Activated CD8-positive, alpha-beta T cell treated with anti-CD3 and anti-CD28 coated beads, Interleukin-2, amount 10 ng/mL, durations not matched to agents 7 days and 5 days (primary cell): ENCODE results near the gene VDR. TPM values are rescaled to one million over a fixed set of nuclear protein-coding genes. Genes with fewer than 3 reads are reported as not detected.

Experiments
- ATAC-seq: fragments of 150-1000 bp; cut with Tn5 transposase; one replicate; pipeline ENCODE4 v1.10.0; 2021; ENCODE audit warnings: moderate library complexity
- CTCF ChIA-PET: fragments of 350-600 bp; sonication (Branson Sonifier 250); formaldehyde crosslinking; loops from one replicate; lab custom pipeline; 2021; ENCODE audit warnings: antibody characterized with exemption; lab: Charles Lee
- POLR2A ChIA-PET: fragments of 350-600 bp; sonication (Branson Sonifier 250); formaldehyde crosslinking; loops from one replicate; lab custom pipeline; 2021; ENCODE audit warnings: antibody characterized with exemption; lab: Charles Lee
- DNase-seq: peaks from one replicate; pipeline ENCODE4 v3.0.0-alpha.2; 2020
- H3K27ac Mint-ChIP-seq: one replicate; pipeline ENCODE4 v1.8.0; 2021; ENCODE audit warnings: mild to moderate bottlenecking, mixed read lengths
- H3K27me3 Mint-ChIP-seq: one replicate; pipeline ENCODE4 v1.8.0; 2021; ENCODE audit warnings: low read depth, mixed read lengths
- H3K36me3 Mint-ChIP-seq: one replicate; pipeline ENCODE4 v1.8.0; 2021; ENCODE audit warnings: low read depth, mixed read lengths
- H3K4me1 Mint-ChIP-seq: one replicate; pipeline ENCODE4 v1.8.0; 2021; ENCODE audit warnings: low read depth, mixed read lengths
- H3K4me3 Mint-ChIP-seq: one replicate; pipeline ENCODE4 v1.8.0; 2021; ENCODE audit warnings: mild to moderate bottlenecking, mixed read lengths
- H3K9me3 Mint-ChIP-seq: one replicate; pipeline ENCODE4 v1.8.0; 2022; ENCODE audit warnings: mixed read lengths; ENCODE audit not compliant: insufficient read depth
- total RNA-seq, 2 experiments: library from RNA; stranded (reverse); gene quantifications; one replicate each; pipeline ENCODE4 v1.2.3, GENCODE V29; 2021

VDR gene
- total RNA-seq, 2 experiments from 2014 or later: 13.2 to 14.5 TPM

- Mint-ChIP-seq H3K27me3 (no peaks in the 10 kb centered on the region), H3K9me3 (no peaks in the 10 kb centered on the region), H3K4me1 (peaks cover 98% of the 10 kb centered on the region), H3K36me3 (peaks cover 64% of the 10 kb centered on the region), H3K4me3 (no peak overlapping the region), H3K27ac (peak overlapping the region; percentile 85)
- ChIA-PET CTCF (interaction anchor here (0.9 to 27.1 kb wide), 5 partner anchors 9 to 83 kb away, joined by 3 to 1049 read pairs (median 37); partner anchors contain the start of gene HDAC7), POLR2A (interaction anchor here (0.5 to 20.2 kb wide), 4 partner anchors 13 to 70 kb away, joined by 3 to 642 read pairs (median 138); partner anchors contain the start of gene HDAC7)
- ATAC-seq (no peak), DNase-seq (no peak)
Measured at GRCh38 chr12:47804171-47804570, 100.6 kb downstream of the VDR start.

DNA sequence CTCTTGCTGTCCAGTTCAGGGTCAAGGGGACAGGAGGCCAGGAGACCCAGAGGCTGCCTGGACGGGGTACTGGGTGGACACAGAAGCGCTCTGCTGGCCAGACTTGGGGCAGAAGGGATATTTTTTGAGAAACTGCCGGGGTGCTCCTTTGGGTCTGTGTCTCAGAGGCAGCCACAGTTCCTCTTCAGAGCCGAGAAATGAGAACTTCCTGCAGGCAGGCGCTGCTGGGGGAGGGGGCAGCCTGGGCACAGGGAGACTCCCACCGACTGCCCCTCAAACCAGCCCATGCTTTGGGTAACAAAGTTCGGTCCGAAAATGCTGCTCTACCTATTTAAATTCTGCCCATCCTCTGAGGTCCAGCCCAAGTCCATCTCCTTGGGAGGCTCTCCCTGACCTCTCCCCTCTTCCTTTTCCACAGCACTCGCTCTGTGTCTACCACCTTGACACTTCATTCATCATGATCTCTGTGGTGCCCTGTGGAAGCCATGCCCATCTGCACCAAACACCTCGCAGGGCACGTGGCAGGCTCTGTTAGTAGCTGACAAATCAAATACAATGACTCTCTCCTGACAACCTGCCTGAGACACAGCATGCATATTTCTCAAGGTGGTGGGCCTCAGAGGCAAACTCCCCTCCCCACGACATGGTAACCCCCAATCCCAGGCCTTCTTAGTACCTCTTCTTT lies 101.5 kb downstream of the VDR start:
- Mint-ChIP-seq H3K4me3 (peak overlapping the region; percentile 44), H3K27me3 (no peaks in the 10 kb centered on the region), H3K4me1 (peaks cover 96% of the 10 kb centered on the region), H3K27ac (peak overlapping the region; percentile 85), H3K9me3 (no peaks in the 10 kb centered on the region), H3K36me3 (peaks cover 68% of the 10 kb centered on the region)
- CTCF ChIA-PET: interaction anchor here (4.1 to 27.1 kb wide), 3 partner anchors 10 to 31 kb away, joined by 37 to 1049 read pairs (median 137); partner anchors contain the start of gene HDAC7
- no peak for DNase-seq
- POLR2A ChIA-PET: interaction anchor here (1.1 to 20.2 kb wide), 3 partner anchors 14 to 31 kb away, joined by 3 to 642 read pairs (median 272); partner anchors contain the start of gene HDAC7
- no peak for ATAC-seq

GRCh38 chr12:47802312-47802711 lies 102.5 kb downstream of the VDR start:
- POLR2A ChIA-PET: interaction anchor here (0.8 to 12.2 kb wide), 5 partner anchors 8 to 31 kb away, joined by 3 to 272 read pairs (median 4); partner anchors contain the start of gene HDAC7
- peaks cover 69% of the 10 kb centered on the region for H3K36me3 Mint-ChIP-seq
- peak overlapping the region; percentile 85 for H3K27ac Mint-ChIP-seq
- H3K9me3 Mint-ChIP-seq: no peaks in the 10 kb centered on the region
- H3K4me3 Mint-ChIP-seq: peak overlapping the region; percentile 44
- no peaks in the 10 kb centered on the region for H3K27me3 Mint-ChIP-seq
- CTCF ChIA-PET: interaction anchor here (0.9 to 27.1 kb wide), 17 partner anchors 8 to 161 kb away, joined by 3 to 1049 read pairs (median 7); partner anchors contain the start of genes HDAC7, TMEM106C and VDR
- ATAC-seq: peak; percentile 27
- peaks cover 95% of the 10 kb centered on the region for H3K4me1 Mint-ChIP-seq
- DNase-seq: no peak

GRCh38 chr12:47801904-47802246 lies 102.9 kb downstream of the VDR start:
- POLR2A ChIA-PET: interaction anchor here (0.8 to 12.2 kb wide), 5 partner anchors 8 to 32 kb away, joined by 3 to 272 read pairs (median 4); partner anchors contain the start of gene HDAC7
- CTCF ChIA-PET: interaction anchor here (0.8 to 27.1 kb wide), 18 partner anchors 8 to 161 kb away, joined by 3 to 1049 read pairs (median 6); partner anchors contain the start of genes HDAC7, TMEM106C and VDR
- H3K9me3 Mint-ChIP-seq: no peaks in the 10 kb centered on the region
- H3K4me3 Mint-ChIP-seq: peak overlapping the region; percentile 44
- H3K4me1 Mint-ChIP-seq: peaks cover 91% of the 10 kb centered on the region
- no peaks in the 10 kb centered on the region for H3K27me3 Mint-ChIP-seq
- DNase-seq (no peak), ATAC-seq (no peak)
- H3K27ac Mint-ChIP-seq: peak overlapping the region; percentile 85
- H3K36me3 Mint-ChIP-seq: peaks cover 66% of the 10 kb centered on the region

- Mint-ChIP-seq H3K4me1 (peaks cover 86% of the 10 kb centered on the region), H3K9me3 (no peaks in the 10 kb centered on the region)
Measured at GRCh38 chr12:47801170-47801903, 103.5 kb downstream of the VDR start.

DNA sequence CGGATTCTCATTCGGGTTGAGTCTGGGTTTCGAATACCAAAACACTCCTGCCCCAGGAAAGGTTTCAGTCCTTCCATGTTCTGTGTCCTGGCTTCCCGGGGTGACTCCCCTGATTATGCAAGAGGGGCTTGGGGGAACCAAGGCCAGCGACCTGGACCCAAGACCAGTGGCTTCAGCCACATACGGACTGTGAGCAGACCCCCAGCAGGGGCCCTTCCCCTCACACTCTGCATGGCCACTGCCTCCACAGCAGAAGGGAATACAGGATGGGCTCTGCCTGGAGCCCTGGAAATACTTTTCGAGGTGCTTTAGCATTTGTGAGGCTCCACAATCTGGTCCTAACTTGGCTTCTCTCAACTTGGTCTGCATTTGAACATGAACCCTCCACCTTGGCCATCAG lies 104.2 kb downstream of the VDR start:
- CTCF ChIA-PET: interaction anchor here (1.0 to 27.1 kb wide), 8 partner anchors 12 to 86 kb away, joined by 3 to 1049 read pairs (median 13); partner anchors contain the start of gene HDAC7
- H3K36me3 Mint-ChIP-seq: peaks cover 58% of the 10 kb centered on the region
- H3K27ac Mint-ChIP-seq: peak overlapping the region; percentile 69
- peaks cover 78% of the 10 kb centered on the region for H3K4me1 Mint-ChIP-seq
- H3K9me3 Mint-ChIP-seq: no peaks in the 10 kb centered on the region
- no peak overlapping the region for H3K4me3 Mint-ChIP-seq
- ATAC-seq (no peak), DNase-seq (no peak)
- no peaks in the 10 kb centered on the region for H3K27me3 Mint-ChIP-seq
- POLR2A ChIA-PET: interaction anchor here (1.5 to 12.2 kb wide), 4 partner anchors 7 to 38 kb away, joined by 6 to 272 read pairs (median 9); partner anchors contain the start of gene HDAC7

More at GRCh38 chr12:47801170-47801903, 103.5 kb downstream of the VDR start:
- Mint-ChIP-seq H3K27ac (peak overlapping the region; percentile 85), H3K27me3 (no peaks in the 10 kb centered on the region), H3K4me3 (no peak overlapping the region), H3K36me3 (peaks cover 61% of the 10 kb centered on the region)
- ChIA-PET CTCF (interaction anchor here (0.8 to 27.1 kb wide), 16 partner anchors 9 to 162 kb away, joined by 3 to 1049 read pairs (median 7); partner anchors contain the start of genes HDAC7 and TMEM106C), POLR2A (interaction anchor here (0.8 to 12.2 kb wide), 5 partner anchors 9 to 38 kb away, joined by 3 to 272 read pairs (median 6); partner anchors contain the start of gene HDAC7)
- DNase-seq (no peak), ATAC-seq (no peak)

DNA sequence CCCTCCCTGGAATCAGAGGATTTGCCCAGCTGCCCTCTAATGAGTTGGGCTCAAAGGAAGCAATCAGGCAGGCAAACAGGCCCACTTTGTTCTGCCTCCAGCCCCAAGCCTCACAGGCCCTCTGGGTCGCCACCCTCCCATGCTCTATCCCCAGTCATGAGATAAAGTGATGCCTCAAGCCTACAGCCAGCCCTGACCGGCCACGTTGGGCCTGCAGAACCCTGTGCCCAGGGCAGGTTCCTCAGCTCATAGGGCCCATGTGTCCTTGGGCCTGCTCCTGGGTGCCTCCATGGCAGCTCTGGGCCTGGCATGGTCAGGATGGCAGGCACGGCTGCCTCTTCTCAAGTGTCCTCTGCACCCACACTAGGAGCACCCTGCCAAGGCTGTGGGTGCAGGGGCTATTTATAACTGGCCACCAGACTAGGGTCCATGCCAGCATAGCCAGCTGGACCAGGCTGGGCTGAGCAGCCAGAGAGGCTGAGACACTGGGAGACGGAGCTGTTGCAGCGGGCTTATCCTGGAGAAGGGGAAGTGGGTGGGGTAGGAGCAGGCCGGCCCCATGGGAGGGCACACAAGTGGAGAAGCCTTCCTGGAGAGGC lies 105.3 kb downstream of the VDR start:
- ATAC-seq (no peak), DNase-seq (no peak)
- ChIA-PET CTCF (interaction anchor here (1.4 to 27.1 kb wide), 4 partner anchors 10 to 35 kb away, joined by 3 to 1049 read pairs (median 75); partner anchors contain the start of gene HDAC7), POLR2A (interaction anchor here (1.0 to 12.2 kb wide), 4 partner anchors 8 to 19 kb away, joined by 3 to 272 read pairs (median 6); partner anchors contain the start of gene HDAC7)
- Mint-ChIP-seq H3K4me3 (no peak overlapping the region), H3K27me3 (no peaks in the 10 kb centered on the region), H3K27ac (peak overlapping the region; percentile 72), H3K36me3 (peaks cover 48% of the 10 kb centered on the region), H3K9me3 (no peaks in the 10 kb centered on the region), H3K4me1 (peaks cover 67% of the 10 kb centered on the region)

- CTCF ChIA-PET: interaction anchor here (1.4 to 27.1 kb wide), 5 partner anchors 9 to 36 kb away, joined by 3 to 1049 read pairs (median 9); no protein-coding TSS in a partner anchor
- Mint-ChIP-seq H3K27ac (peak overlapping the region; percentile 70), H3K36me3 (peaks cover 52% of the 10 kb centered on the region), H3K27me3 (no peaks in the 10 kb centered on the region), H3K4me3 (no peak overlapping the region), H3K4me1 (peaks cover 57% of the 10 kb centered on the region), H3K9me3 (no peaks in the 10 kb centered on the region)
- POLR2A ChIA-PET: interaction anchor here (1.0 to 2.2 kb wide), 5 partner anchors 9 to 40 kb away, joined by 3 to 10 read pairs (median 6); no protein-coding TSS in a partner anchor
- DNase-seq (no peak), ATAC-seq (no peak)
Measured at GRCh38 chr12:47798382-47798948, 106.3 kb downstream of the VDR start.

DNA sequence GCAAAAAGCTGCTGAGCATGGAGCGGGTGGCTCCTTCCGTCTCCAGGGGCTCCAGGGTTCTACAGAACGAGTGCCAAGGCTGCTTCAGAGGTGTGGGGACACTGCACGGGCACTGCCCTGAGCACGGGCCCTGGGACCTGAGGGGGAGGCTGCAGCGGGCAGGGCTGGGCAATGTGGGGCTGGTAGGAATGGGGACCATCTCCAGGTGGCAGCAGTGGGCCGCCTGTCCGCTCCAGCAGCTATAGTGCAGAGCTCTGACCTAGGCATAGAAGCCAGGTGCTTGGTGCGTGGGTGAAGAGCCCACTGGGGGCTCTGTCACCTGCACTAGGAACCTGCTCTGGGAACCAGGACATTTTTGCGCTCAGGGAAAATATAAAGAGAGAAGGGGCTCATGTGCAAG lies 107.4 kb downstream of the VDR start:
- Mint-ChIP-seq H3K4me3 (no peak overlapping the region), H3K9me3 (no peaks in the 10 kb centered on the region), H3K4me1 (peaks cover 47% of the 10 kb centered on the region), H3K36me3 (peaks cover 56% of the 10 kb centered on the region), H3K27ac (peak overlapping the region; percentile 83), H3K27me3 (no peaks in the 10 kb centered on the region)
- CTCF ChIA-PET: interaction anchor here (0.5 to 27.1 kb wide), 11 partner anchors 11 to 131 kb away, joined by 3 to 1049 read pairs (median 4); no protein-coding TSS in a partner anchor
- ATAC-seq: peak; percentile 73
- POLR2A ChIA-PET: interaction anchor here (0.6 to 1.7 kb wide), 5 partner anchors 10 to 164 kb away, joined by 3 to 10 read pairs (median 6); no protein-coding TSS in a partner anchor
- DNase-seq: peak; percentile 57

GRCh38 chr12:47795814-47796411 lies 108.9 kb downstream of the VDR start:
- ChIA-PET POLR2A (interaction anchor here (0.6 kb wide), 1 partner anchor 40 kb away, joined by 3 read pairs; no protein-coding TSS in a partner anchor), CTCF (interaction anchor here (2.1 to 27.1 kb wide), 2 partner anchors 16 to 38 kb away, joined by 5 to 1049 read pairs; no protein-coding TSS in a partner anchor)
- no peak overlapping the region for H3K27ac Mint-ChIP-seq
- peaks cover 32% of the 10 kb centered on the region for H3K4me1 Mint-ChIP-seq
- H3K27me3 Mint-ChIP-seq: no peaks in the 10 kb centered on the region
- H3K4me3 Mint-ChIP-seq: no peak overlapping the region
- H3K9me3 Mint-ChIP-seq: no peaks in the 10 kb centered on the region
- H3K36me3 Mint-ChIP-seq: peaks cover 55% of the 10 kb centered on the region
- ATAC-seq (no peak), DNase-seq (no peak)
